IPS-11a (cell line): ENCODE data around the gene SPDYE9.
"Not testable (repeated sequence)": the region's sequence is repeated elsewhere in the genome, so short reads cannot be mapped to it uniquely, and the experiment has no call there.

Experiments used
- H3K4me3 ChIP-seq: one replicate; pipeline ENCODE4 v1.5.1; 2013; ENCODE audit warnings: low read depth, low read length, control low read depth

The SPDYE9 gene, protein sequence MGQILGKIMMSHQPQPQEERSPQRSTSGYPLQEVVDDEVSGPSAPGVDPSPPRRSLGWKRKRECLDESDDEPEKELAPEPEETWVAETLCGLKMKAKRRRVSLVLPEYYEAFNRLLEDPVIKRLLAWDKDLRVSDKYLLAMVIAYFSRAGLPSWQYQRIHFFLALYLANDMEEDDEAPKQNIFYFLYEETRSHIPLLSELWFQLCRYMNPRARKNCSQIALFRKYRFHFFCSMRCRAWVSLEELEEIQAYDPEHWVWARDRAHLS

DNA sequence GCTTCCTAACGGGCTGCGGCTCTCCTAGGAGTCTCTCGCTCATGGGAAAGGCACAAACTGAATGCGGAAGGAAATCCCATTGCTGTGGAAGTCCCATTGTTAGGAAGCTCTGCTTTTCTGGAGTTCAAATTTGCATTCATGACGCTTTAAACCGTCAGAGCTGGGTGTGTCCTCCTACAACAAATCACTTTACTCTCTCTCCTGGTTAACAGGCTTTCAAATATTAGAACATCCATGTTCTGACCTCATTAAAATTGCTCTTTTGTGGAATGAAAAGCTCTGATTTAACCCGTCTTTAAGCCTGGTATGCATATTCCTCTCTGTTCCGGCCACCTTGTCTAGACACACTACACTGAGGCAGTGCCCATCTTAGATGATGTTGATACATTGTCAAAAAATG, at the start of gene SPDYE9:
TSS of gene SPDYE9 (minus strand) at position 101 of the 400 bp plus-strand sequence. CDS start 1,800 bp downstream, outside the sequence.
- H3K4me3 ChIP-seq: not testable (repeated sequence)

DNA sequence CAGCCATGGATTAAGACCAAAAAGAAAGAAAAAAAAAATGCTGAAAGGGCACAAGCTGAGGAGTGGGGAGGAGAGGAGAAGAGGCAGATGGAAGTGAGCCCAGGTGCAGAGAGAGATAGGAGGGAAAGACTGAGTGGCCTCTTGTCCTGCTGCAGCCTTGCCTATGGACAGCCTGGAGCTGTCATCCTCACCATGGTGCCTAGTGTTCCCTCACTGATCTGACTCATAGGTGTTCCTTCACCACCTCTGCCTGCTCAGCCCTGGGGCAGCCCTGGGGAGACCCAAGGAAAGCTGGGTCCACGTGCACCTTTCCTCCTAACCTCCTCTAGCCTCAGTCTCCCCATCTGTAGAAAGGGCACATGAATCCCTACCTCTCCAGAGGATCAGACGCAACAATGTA, 49.0 kb upstream of the SPDYE9 start:
- not testable (repeated sequence) for H3K4me3 ChIP-seq

DNA sequence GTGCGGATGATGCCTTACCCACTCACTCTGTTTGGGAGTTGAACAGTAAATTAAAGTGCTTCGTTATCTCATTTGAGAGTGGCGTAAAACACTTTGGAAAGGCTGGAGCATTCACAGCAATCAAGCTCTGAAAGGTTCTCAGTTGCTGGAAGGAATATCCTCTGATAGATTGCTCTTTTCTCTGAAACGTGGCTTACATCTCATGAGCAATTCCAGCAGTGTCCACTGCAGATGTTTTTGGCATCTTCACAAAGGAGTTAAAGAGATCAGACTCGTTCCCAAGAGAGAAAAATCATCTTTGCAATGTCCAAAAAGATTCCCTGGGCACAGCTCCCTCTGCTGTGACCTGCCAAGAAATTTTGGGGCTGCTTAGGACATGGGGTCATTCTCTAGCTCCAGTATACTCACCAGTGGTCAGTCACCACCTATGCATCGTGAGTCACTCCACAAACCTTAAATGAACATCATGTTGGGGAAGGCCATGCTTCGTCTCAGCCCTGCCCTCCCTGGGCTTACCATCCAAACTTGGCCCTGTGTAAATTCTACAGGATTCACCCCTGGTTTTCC, 46.9 kb upstream of the SPDYE9 start:
- H3K4me3 ChIP-seq: not testable (repeated sequence)

DNA sequence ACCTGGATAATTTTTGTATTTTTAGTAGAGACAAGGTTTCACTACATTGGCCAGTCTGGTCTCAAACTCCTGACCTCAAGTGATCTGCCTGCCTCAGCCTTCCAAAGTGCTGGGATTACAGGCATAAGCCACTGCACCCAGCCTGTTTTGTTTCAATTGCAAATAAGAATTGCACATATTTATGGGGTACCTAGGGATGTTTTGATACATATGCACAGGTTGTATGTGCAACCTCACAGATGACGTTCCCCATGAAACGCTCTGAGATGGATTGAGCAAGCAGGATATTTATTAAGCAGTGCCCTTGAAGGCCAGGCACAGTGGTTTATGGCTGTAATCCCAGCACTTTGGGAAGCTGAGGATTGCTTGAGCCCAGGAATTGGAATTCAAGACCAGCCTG, 44.8 kb upstream of the SPDYE9 start:
- not testable (repeated sequence) for H3K4me3 ChIP-seq

DNA sequence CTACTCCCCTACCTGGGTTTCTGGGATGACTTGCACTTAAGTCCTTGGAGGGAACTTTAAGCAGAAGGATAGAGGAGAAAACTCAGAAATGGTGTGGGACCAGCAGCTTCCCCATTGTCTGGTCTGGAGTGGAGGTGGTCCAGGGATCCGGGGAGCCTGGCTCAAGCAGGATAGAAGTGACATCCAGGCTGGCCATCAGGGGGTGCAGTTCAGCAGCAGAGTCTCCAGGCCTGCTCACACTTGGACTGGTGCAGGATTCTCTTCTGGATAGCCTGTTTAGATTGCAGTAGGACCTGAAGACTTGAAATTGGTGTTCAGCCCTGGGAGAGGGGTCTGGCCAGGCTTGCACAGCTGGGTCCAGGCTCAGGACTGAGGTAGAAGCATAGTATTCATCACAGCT, 38.3 kb upstream of the SPDYE9 start:
- not testable (repeated sequence) for H3K4me3 ChIP-seq

DNA sequence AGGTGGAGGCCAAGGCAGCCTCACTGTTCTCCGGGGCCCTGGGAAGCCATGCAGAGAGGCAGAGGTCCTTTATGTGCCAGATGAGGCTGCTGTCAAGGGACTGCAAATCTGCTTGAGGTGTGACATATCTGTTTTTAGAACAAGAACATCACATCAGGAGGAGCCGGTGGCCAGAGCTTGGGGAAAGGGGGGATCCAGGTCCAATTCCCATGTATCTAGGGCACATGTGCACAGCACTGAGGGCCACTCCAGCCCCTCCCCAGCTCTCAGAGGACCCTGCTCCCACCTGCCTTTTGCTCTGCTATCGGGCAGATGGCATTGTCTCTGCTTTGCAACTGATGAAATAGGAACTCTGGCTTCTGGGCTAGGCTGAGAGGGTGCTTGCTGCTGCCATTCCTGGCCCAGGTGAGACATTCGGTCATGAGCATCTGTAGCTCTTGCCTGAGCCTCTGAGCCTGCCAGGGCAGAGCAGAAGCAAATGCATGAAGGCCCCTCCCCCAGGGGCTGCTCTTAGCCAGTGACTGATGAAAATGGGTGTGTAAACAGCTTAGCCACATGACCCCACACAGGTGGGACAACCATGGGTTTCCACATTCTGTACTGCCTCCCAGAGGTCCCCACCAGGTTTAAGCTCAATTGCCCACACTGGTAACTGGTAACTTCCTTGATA, 37.1 kb upstream of the SPDYE9 start:
- H3K4me3 ChIP-seq: not testable (repeated sequence)

DNA sequence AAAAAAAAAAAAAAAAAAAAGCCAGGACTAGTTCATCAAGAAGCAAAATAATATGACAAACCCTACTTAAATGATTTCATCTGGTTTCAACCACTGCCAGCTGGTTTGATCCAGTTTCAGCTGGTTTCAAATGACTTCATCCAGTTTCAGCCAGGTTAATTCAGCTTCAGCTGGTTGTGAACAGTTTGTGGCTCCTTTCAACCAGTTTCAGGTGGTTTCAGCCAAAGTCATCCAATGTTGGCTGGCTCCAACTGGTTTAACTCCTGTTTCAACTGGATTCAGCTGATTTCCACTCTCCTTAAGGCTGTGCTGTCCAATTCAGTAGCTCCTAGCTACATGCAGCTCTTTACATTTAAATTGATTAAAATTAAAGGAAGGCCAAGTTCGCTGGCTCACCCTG, 32.3 kb upstream of the SPDYE9 start:
- H3K4me3 ChIP-seq: not testable (repeated sequence)

DNA sequence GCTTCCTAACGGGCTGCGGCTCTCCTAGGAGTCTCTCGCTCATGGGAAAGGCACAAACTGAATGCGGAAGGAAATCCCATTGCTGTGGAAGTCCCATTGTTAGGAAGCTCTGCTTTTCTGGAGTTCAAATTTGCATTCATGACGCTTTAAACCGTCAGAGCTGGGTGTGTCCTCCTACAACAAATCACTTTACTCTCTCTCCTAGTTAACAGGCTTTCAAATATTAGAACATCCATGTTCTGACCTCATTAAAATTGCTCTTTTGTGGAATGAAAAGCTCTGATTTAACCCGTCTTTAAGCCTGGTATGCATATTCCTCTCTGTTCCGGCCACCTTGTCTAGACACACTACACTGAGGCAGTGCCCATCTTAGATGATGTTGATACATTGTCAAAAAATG, 28.0 kb downstream of the SPDYE9 start, which contains the start of gene SPDYE11:
TSS of gene SPDYE11 (minus strand) at position 101 of the 400 bp plus-strand sequence. CDS start 1,800 bp downstream, outside the sequence.
- not testable (repeated sequence) for H3K4me3 ChIP-seq

DNA sequence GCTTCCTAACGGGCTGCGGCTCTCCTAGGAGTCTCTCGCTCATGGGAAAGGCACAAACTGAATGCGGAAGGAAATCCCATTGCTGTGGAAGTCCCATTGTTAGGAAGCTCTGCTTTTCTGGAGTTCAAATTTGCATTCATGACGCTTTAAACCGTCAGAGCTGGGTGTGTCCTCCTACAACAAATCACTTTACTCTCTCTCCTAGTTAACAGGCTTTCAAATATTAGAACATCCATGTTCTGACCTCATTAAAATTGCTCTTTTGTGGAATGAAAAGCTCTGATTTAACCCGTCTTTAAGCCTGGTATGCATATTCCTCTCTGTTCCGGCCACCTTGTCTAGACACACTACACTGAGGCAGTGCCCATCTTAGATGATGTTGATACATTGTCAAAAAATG, 56.2 kb downstream of the SPDYE9 start, which contains the start of gene SPDYE8:
TSS of gene SPDYE8 (minus strand) at position 101 of the 400 bp plus-strand sequence. CDS start 1,800 bp downstream, outside the sequence.
- not testable (repeated sequence) for H3K4me3 ChIP-seq
